ENCODE measurements around the gene TXNRD1. TPM values are rescaled to one million over a fixed set of nuclear protein-coding genes. Genes with fewer than 3 reads are reported as not detected.
"Not testable (repeated sequence)": the region's sequence is repeated elsewhere in the genome, so short reads cannot be mapped to it uniquely, and the experiment has no call there.

Gene TXNRD1
- polyA plus RNA-seq, 1 experiment, result 673 TPM

DNA sequence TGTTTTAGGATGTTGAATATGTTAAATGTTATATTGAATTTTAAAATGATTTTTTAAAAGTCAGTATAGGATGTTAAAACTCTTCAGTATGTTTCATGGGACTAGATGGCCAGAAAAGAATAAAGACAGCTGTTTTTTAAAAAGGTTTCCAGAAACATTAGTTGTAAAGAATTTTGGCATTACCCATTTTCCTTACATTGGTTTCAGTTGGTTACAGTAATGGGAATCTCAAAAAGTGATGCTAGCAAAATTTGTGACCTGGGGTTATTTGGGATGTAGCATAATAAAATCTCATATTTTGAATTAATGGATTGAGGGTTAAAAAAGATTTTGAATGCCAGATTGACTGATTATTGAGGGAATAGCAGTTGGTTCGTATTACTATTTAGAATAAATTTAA is 113.2 kb downstream of the TXNRD1 start:
- H3K9me3 ChIP-seq (ENCODE audit: control insufficient read depth, insufficient read depth, low read length), result no peaks in the 10 kb centered on the region
- no peak overlapping the region for H3K4me3 ChIP-seq (ENCODE audit: low read depth, low read length)
- POLR2A ChIA-PET, result interaction anchor here (0.7 kb wide), 2 partner anchors 14 to 55 kb away, joined by 3 to 7 read pairs; no protein-coding TSS in a partner anchor
- CTCF ChIA-PET, result no interaction called here
- no peaks in the 10 kb centered on the region for H3K27me3 ChIP-seq (ENCODE audit: control insufficient read depth, insufficient read depth, low read length)
- H3K27ac ChIP-seq (ENCODE audit: low read depth, low read length), result no peak overlapping the region
- no peak for TF ChIP-seq CTCF (IDR thresholded peaks at IDR 0.05; ENCODE audit: low read depth, low read length)
- DNase-seq (ENCODE audit: low read depth, low spot score), result no peak

DNA sequence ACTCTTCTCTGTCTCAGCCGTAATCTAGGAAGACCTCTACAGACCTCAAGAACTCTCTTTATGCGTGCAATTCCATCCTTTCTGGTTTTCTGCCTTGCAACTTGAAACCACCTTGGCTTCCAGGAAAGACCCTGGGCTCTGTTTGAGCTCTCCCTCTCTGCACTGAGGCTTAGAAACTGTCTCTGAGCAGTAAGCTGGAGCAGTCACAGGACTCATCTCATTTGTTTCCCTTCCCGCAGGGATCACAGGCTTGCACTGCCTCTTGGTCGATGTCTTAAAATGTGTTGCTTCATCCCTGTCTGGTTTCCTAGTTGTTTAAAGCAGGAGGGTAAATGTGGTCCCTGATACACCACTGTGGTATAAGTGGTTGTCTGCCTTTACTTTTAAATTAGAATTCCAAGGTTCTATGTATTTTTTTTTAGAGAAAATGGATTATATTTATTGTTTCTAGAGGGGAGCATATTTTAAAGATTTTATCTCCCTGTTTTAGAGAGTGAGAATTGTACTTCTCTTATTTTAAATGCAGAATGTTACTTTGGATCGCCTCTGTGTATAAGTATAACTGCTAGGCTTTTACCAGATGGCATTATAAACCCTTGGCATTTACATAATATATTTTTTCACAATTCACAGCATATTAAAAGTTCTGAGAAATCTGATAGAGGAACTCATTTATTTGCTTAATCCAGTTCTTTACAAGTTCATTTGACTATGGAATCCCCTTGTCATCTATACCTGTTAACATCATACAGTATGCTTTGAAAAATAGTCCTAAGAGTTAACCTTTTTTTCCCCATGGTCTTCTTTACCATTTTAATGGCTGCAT is 114.3 kb downstream of the TXNRD1 start:
- no peaks in the 10 kb centered on the region for H3K9me3 ChIP-seq (ENCODE audit: control insufficient read depth, insufficient read depth, low read length)
- no peak for DNase-seq (ENCODE audit: low read depth, low spot score)
- CTCF ChIA-PET, result no interaction called here
- TF ChIP-seq CTCF (IDR thresholded peaks at IDR 0.05; ENCODE audit: low read depth, low read length), result no peak
- POLR2A ChIA-PET, result no interaction called here
- H3K27me3 ChIP-seq (ENCODE audit: control insufficient read depth, insufficient read depth, low read length), result no peaks in the 10 kb centered on the region
- H3K27ac ChIP-seq (ENCODE audit: low read depth, low read length), result no peak overlapping the region
- H3K4me3 ChIP-seq (ENCODE audit: low read depth, low read length), result no peak overlapping the region

GRCh38 chr12:104331376-104331775 is 115.8 kb downstream of the TXNRD1 start:
- no peak for TF ChIP-seq CTCF (IDR thresholded peaks at IDR 0.05; ENCODE audit: low read depth, low read length)
- H3K9me3 ChIP-seq (ENCODE audit: control insufficient read depth, insufficient read depth, low read length), result no peaks in the 10 kb centered on the region
- no peak overlapping the region for H3K4me3 ChIP-seq (ENCODE audit: low read depth, low read length)
- no peak overlapping the region for H3K27ac ChIP-seq (ENCODE audit: low read depth, low read length)
- no peak for DNase-seq (ENCODE audit: low read depth, low spot score)
- CTCF ChIA-PET, result no interaction called here
- no peaks in the 10 kb centered on the region for H3K27me3 ChIP-seq (ENCODE audit: control insufficient read depth, insufficient read depth, low read length)
- POLR2A ChIA-PET, result no interaction called here

- CTCF ChIA-PET; H3K4me3 ChIP-seq (ENCODE audit: low read depth, low read length); H3K27ac ChIP-seq (ENCODE audit: low read depth, low read length); DNase-seq (ENCODE audit: low read depth, low spot score); H3K9me3 ChIP-seq (ENCODE audit: control insufficient read depth, insufficient read depth, low read length); H3K27me3 ChIP-seq (ENCODE audit: control insufficient read depth, insufficient read depth, low read length); POLR2A ChIA-PET: not testable (repeated sequence)
Observed at GRCh38 chr12:104332273-104332672, 116.7 kb downstream of the TXNRD1 start.

DNA sequence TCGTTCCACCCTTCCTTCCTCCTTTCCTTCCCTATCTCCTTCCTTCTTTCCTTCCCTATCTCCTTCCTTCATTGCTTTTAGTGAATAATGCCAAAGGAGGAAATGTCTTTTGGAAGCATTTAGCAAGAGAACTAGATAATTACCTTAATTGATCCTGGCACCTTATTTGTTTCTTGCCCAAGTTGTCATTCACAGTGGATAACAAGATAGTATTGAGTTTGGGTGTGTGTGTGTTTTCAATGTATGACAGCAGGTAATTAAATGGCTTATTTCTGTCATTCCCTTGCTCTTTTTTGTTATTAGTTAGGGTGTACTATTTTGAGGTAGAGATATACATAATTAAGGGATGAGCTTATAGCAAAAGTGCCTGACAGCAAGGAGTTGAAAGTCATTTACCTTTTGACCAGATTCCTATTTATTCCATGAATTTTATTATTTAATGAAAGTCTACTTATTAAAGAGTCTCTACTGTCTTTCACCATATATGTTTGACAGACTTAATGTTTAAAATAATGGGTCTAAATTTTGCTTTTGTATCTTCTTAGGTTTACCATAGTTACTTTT is 118.2 kb downstream of the TXNRD1 start:
- ChIA-PET CTCF (interaction anchor here (0.9 kb wide), 1 partner anchor 134 kb away, joined by 3 read pairs; no protein-coding TSS in a partner anchor), POLR2A (interaction anchor here (0.7 kb wide), 1 partner anchor 13 kb away, joined by 4 read pairs; no protein-coding TSS in a partner anchor)
- Histone ChIP-seq H3K9me3 (ENCODE audit: control insufficient read depth, insufficient read depth, low read length) (no peaks in the 10 kb centered on the region), H3K27me3 (ENCODE audit: control insufficient read depth, insufficient read depth, low read length) (no peaks in the 10 kb centered on the region), H3K27ac (ENCODE audit: low read depth, low read length) (no peak overlapping the region), H3K4me3 (ENCODE audit: low read depth, low read length) (no peak overlapping the region)
- TF ChIP-seq CTCF (IDR thresholded peaks at IDR 0.05; ENCODE audit: low read depth, low read length), result no peak
- DNase-seq (ENCODE audit: low read depth, low spot score), result no peak
